Hepatocyte (in vitro differentiated cells): ENCODE measurements around the gene GALNT13.

Experiments
- CTCF ChIP-seq: fragments of 200-600 bp; sonication (generic); IDR thresholded peaks from 2 replicates; pipeline ENCODE4 v1.5.1; 2016; ENCODE audit warnings: antibody characterized with exemption, mild to moderate bottlenecking; ENCODE audit not compliant: poor library complexity
- EZH2 ChIP-seq: fragments of 200-600 bp; sonication (generic); IDR thresholded peaks from 2 replicates; pipeline ENCODE4 v1.6.1; 2016; ENCODE audit warnings: antibody characterized with exemption, mild to moderate bottlenecking, borderline replicate concordance
- EZH2phosphoT487 ChIP-seq: fragments of 200-600 bp; sonication (generic); IDR thresholded peaks from one replicate; pipeline ENCODE4 v1.6.1; 2018; ENCODE audit warnings: antibody characterized with exemption, mild to moderate bottlenecking, low read depth, moderate library complexity; ENCODE audit not compliant: unreplicated experiment, severe bottlenecking

GRCh38 chr2:154394600-154394999 is 522.9 kb downstream of the GALNT13 start:
- TF ChIP-seq EZH2, result no peak
- TF ChIP-seq CTCF, result no peak
- TF ChIP-seq EZH2phosphoT487, result no peak
